ENCODE data around the gene RHOC. TPM values are rescaled to one million over a fixed set of nuclear protein-coding genes. Genes with fewer than 3 reads are reported as not detected.

RHOC gene
- total RNA-seq, 2 donors from 2014 or later, result 272 to 373 TPM

DNA sequence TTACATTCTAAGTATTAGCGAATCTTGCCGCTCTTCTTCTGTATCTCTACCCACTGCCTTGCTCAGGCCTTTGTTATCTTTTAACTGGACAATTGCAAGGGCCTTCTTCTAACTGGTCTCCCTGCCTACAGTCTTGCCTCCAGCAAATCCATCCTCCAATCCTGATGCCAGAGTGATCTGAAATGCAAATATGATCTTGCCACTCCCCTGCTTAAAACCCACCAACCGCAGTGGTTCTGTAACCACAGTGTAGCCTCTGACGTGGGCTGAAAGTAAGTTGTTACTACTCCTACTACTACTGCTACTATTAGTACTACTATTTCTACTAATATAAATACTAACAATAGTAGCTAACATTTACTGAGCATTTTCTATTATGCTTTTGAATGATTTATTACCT is 20.1 kb downstream of the RHOC start:
- intact Hi-C loops (cut with DNase I), result no loop called here
- Histone ChIP-seq H3K9me3 (no peaks in the 10 kb centered on the region), H3K27ac (peak overlapping the region in 1 of 2 donors; percentile 10), H3K4me3 (no peak overlapping the region), H3K4me1 (replicated peaks) (no peaks in the 10 kb centered on the region), H3K36me3 (peaks cover 0 to 3% of the 10 kb centered on the region in 2 donors), H3K27me3 (replicated peaks; ENCODE audit: insufficient read depth) (no peaks in the 10 kb centered on the region)
- DNase-seq (ENCODE audit: low spot score), result no peak
- TF ChIP-seq POLR2AphosphoS5 (IDR thresholded peaks at IDR 0.05) (no peak), CTCF (IDR thresholded peaks at IDR 0.05) (no peak), POLR2A (IDR thresholded peaks at IDR 0.05) (no peak)
- WGBS, result 84% methylated on average over 4 of the region's 4 CpGs

DNA sequence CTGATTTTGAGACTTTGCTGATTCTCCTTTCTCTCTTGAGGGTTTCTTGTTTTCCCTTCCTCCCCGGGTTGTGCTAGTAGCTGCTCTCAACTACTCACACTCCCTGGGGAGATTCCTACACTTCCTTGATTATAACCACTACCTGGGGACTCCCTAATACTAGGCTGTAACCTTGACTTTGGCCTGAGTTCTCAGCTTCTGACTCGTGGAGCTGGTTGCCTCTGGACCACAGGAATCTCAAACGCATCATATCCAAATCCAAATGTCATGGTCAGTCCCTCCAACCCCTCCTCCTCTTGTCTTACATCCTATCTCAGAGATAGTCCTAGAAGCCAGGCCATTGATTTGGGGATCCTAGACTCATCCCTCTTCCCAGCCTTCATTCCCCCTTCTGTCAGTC is 20.5 kb downstream of the RHOC start:
- no peaks in the 10 kb centered on the region for H3K27me3 ChIP-seq (replicated peaks; ENCODE audit: insufficient read depth)
- intact Hi-C loops (cut with DNase I), result no loop called here
- DNase-seq (ENCODE audit: low spot score), result no peak
- H3K4me3 ChIP-seq, result no peak overlapping the region
- no peaks in the 10 kb centered on the region for H3K9me3 ChIP-seq
- peaks cover 0 to 3% of the 10 kb centered on the region in 2 donors for H3K36me3 ChIP-seq
- H3K4me1 ChIP-seq (replicated peaks), result no peaks in the 10 kb centered on the region
- TF ChIP-seq POLR2A (IDR thresholded peaks at IDR 0.05), result no peak
- TF ChIP-seq POLR2AphosphoS5 (IDR thresholded peaks at IDR 0.05), result no peak
- WGBS, result 85% methylated on average over 3 of the region's 3 CpGs
- no peak overlapping the region for H3K27ac ChIP-seq

DNA sequence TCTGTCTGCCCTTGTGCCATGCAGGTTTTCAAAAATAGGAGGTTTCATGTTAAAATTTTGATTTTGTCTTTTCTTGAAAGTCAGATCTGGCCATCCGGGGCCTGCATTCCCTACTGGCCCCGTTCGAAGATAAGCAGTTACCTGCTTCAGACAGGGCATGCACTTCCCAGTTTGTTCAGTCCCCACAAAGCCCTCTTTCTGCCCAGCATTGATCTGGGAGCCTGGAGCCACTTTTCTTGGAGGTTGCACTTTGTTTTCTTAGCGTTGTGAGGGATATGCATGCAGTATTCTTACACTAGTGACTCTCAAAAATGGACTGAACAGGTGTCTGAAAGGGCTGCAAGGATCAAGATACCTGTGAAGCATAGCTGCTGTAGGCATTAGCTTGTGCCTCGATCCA is 21.0 kb downstream of the RHOC start:
- Histone ChIP-seq H3K4me1 (replicated peaks) (no peaks in the 10 kb centered on the region), H3K27ac (no peak overlapping the region), H3K36me3 (peaks cover 0 to 3% of the 10 kb centered on the region in 2 donors), H3K27me3 (replicated peaks; ENCODE audit: insufficient read depth) (no peaks in the 10 kb centered on the region), H3K9me3 (no peaks in the 10 kb centered on the region), H3K4me3 (no peak overlapping the region)
- 91% methylated on average over 5 of the region's 5 CpGs for WGBS
- intact Hi-C loops (cut with DNase I), result no loop called here
- TF ChIP-seq CTCF (IDR thresholded peaks at IDR 0.05) (no peak), POLR2AphosphoS5 (IDR thresholded peaks at IDR 0.05) (no peak), POLR2A (IDR thresholded peaks at IDR 0.05) (no peak)
- no peak for DNase-seq (ENCODE audit: low spot score)

- no peak overlapping the region for H3K27ac ChIP-seq
- no peaks in the 10 kb centered on the region for H3K27me3 ChIP-seq (replicated peaks; ENCODE audit: insufficient read depth)
- no peak for DNase-seq (ENCODE audit: low spot score)
- 84% methylated on average over 3 of the region's 3 CpGs for WGBS
- no peaks in the 10 kb centered on the region for H3K36me3 ChIP-seq
- no peaks in the 10 kb centered on the region for H3K4me1 ChIP-seq (replicated peaks)
- no peaks in the 10 kb centered on the region for H3K9me3 ChIP-seq
- no peak overlapping the region for H3K4me3 ChIP-seq
- intact Hi-C loops (cut with DNase I), result loop anchor here (10.0 kb wide), 1 partner anchor 174 kb away; the partner anchor contains the start of gene WNT2B
- TF ChIP-seq POLR2AphosphoS5 (IDR thresholded peaks at IDR 0.05) (no peak), POLR2A (IDR thresholded peaks at IDR 0.05) (no peak), CTCF (IDR thresholded peaks at IDR 0.05) (no peak)
Measured at GRCh38 chr1:112678605-112679004, 28.3 kb downstream of the RHOC start.

DNA sequence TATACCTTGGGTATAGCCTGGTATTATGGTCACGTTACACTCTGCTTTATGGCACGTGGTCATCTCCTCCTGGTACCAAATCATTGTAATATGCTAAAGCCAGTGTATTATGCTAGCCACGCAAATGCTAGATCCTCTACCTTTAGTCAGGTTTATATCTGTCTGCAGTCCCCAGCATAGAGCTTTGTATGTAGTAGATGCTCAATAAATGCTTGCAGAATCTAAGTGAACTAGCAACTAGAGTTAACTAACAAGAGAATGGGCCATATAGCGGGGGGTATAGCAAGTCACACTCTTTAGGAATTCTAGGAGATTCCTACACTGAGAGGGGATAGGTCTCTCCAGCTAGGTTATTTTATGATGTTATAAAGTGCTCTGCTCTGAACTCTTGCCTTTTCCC is 29.4 kb downstream of the RHOC start:
- Histone ChIP-seq H3K36me3 (no peaks in the 10 kb centered on the region), H3K4me3 (no peak overlapping the region), H3K9me3 (no peaks in the 10 kb centered on the region), H3K27ac (no peak overlapping the region), H3K27me3 (replicated peaks; ENCODE audit: insufficient read depth) (no peaks in the 10 kb centered on the region), H3K4me1 (replicated peaks) (no peaks in the 10 kb centered on the region)
- WGBS, result 95% methylated on average over 4 of the region's 4 CpGs
- DNase-seq (ENCODE audit: low spot score), result no peak
- TF ChIP-seq CTCF (IDR thresholded peaks at IDR 0.05), result no peak
- TF ChIP-seq POLR2A (IDR thresholded peaks at IDR 0.05), result no peak
- TF ChIP-seq POLR2AphosphoS5 (IDR thresholded peaks at IDR 0.05), result no peak
- intact Hi-C loops (cut with DNase I), result loop anchor here (10.0 kb wide), 1 partner anchor 173 kb away; the partner anchor contains the start of gene WNT2B

Data from prostate gland (tissue), 2 donors.